Measurements from ENCODE around the gene SLC18B1. TPM values are rescaled to one million over a fixed set of nuclear protein-coding genes. Genes with fewer than 3 reads are reported as not detected.
"Not testable (repeated sequence)": the region's sequence is repeated elsewhere in the genome, so short reads cannot be mapped to it uniquely, and the experiment has no call there.

Gene SLC18B1
- total and polyA plus RNA-seq, 2 experiments from 2014 or later, result 12.6 to 18.7 TPM

GRCh38 chr6:132785936-132786335 lies 12.5 kb downstream of the SLC18B1 start:
- H3K36me3 ChIP-seq, result peaks cover 14% of the 10 kb centered on the region
- no peaks in the 10 kb centered on the region for H3K9me3 ChIP-seq (ENCODE audit: low read depth)
- H3K27ac ChIP-seq, result no peak overlapping the region
- TF ChIP-seq, protein P1, sequence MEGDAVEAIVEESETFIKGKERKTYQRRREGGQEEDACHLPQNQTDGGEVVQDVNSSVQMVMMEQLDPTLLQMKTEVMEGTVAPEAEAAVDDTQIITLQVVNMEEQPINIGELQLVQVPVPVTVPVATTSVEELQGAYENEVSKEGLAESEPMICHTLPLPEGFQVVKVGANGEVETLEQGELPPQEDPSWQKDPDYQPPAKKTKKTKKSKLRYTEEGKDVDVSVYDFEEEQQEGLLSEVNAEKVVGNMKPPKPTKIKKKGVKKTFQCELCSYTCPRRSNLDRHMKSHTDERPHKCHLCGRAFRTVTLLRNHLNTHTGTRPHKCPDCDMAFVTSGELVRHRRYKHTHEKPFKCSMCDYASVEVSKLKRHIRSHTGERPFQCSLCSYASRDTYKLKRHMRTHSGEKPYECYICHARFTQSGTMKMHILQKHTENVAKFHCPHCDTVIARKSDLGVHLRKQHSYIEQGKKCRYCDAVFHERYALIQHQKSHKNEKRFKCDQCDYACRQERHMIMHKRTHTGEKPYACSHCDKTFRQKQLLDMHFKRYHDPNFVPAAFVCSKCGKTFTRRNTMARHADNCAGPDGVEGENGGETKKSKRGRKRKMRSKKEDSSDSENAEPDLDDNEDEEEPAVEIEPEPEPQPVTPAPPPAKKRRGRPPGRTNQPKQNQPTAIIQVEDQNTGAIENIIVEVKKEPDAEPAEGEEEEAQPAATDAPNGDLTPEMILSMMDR (IDR thresholded peaks at IDR 0.05; ENCODE audit: low read depth, low read length), result no peak
- no peaks in the 10 kb centered on the region for H3K4me1 ChIP-seq (ENCODE audit: low read depth)
- no peak for DNase-seq (ENCODE audit: low read depth in 1 of 2, low spot score in 1 of 2)
- no peaks in the 10 kb centered on the region for H3K27me3 ChIP-seq
- H3K4me3 ChIP-seq, result no peak overlapping the region

DNA sequence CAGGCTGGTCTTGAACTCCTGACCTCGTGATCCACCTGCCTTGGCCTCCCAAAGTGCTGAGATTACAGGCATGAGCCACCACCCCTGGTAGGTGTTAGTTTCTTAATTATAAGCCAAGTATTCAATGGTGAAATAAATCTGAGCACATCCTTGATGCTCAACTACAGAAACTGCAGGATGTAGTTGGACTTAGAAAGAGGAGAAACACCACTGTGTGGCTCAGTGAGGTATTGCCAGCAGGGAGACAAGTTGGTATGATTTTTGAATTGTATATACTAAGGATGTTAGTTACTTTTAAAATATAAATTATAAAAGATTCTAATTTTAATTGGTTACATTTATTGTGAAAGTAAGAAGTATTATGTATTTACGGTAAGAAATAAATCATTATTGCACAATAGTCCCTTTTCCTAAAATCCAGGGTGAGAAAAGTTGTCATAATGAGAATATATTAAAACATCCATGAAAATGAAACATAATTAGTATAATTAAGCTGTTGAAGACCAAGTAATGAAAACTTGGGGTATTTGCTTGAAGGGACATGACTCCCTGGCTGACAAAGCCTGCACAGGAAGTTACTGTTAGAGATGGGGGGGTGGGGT lies 17.6 kb downstream of the SLC18B1 start:
- peaks cover 12% of the 10 kb centered on the region for H3K36me3 ChIP-seq
- peak in 1 of 2 donors; percentile 55 for DNase-seq (ENCODE audit: low read depth in 1 of 2, low spot score in 1 of 2)

GRCh38 chr6:132777881-132778280 lies 20.6 kb downstream of the SLC18B1 start:
- not testable (repeated sequence) for DNase-seq (ENCODE audit: low read depth in 1 of 2, low spot score in 1 of 2); H3K27ac ChIP-seq; H3K27me3 ChIP-seq; H3K4me1 ChIP-seq (ENCODE audit: low read depth); H3K9me3 ChIP-seq (ENCODE audit: low read depth); H3K4me3 ChIP-seq
- H3K36me3 ChIP-seq, result peaks cover 16% of the 10 kb centered on the region

More for the DNA sequence above, 17.6 kb downstream of the SLC18B1 start:
- Histone ChIP-seq H3K27ac (no peak overlapping the region), H3K9me3 (ENCODE audit: low read depth) (no peaks in the 10 kb centered on the region), H3K4me1 (ENCODE audit: low read depth) (no peaks in the 10 kb centered on the region), H3K27me3 (no peaks in the 10 kb centered on the region), H3K4me3 (no peak overlapping the region)
- TF ChIP-seq, protein P1 (IDR thresholded peaks at IDR 0.05; ENCODE audit: low read depth, low read length), result peak; percentile 51

GRCh38 chr6:132768051-132768517 lies 30.4 kb downstream of the SLC18B1 start:
- Histone ChIP-seq H3K4me3 (peak overlapping the region; percentile 15), H3K4me1 (ENCODE audit: low read depth) (no peaks in the 10 kb centered on the region), H3K27ac (no peak overlapping the region), H3K27me3 (no peaks in the 10 kb centered on the region), H3K36me3 (peaks cover 21% of the 10 kb centered on the region), H3K9me3 (ENCODE audit: low read depth) (no peaks in the 10 kb centered on the region)
- peak; percentile 32 to 59 for DNase-seq (ENCODE audit: low read depth in 1 of 2, low spot score in 1 of 2)
- TF ChIP-seq, protein P1 (IDR thresholded peaks at IDR 0.05; ENCODE audit: low read depth, low read length), result peak; percentile 42

GRCh38 chr6:132765560-132765959 lies 32.9 kb downstream of the SLC18B1 start:
- H3K27ac ChIP-seq, result no peak overlapping the region
- H3K36me3 ChIP-seq, result peaks cover 6% of the 10 kb centered on the region
- H3K27me3 ChIP-seq, result no peaks in the 10 kb centered on the region
- no peak for DNase-seq (ENCODE audit: low read depth in 1 of 2, low spot score in 1 of 2)
- no peak overlapping the region for H3K4me3 ChIP-seq
- no peaks in the 10 kb centered on the region for H3K4me1 ChIP-seq (ENCODE audit: low read depth)
- no peaks in the 10 kb centered on the region for H3K9me3 ChIP-seq (ENCODE audit: low read depth)
- TF ChIP-seq, protein P1 (IDR thresholded peaks at IDR 0.05; ENCODE audit: low read depth, low read length), result no peak

DNA sequence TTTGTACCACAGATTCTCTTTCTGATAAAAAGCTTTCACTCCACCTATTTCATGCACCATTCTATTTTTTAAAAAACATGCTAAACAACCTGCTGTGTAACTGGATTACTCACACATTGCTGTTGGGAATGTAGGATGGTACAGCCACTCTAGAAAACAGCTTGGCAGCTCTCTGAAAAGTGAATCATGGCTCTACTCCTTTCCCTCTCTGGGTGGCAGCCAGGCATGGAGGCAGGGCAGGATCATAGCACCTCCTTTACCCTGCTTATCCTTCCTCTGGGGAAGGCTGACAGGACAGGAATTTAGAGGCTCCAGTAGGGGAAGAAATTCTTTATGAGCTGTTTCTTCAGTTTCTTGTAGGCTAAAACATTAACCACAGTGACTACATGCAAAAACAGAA lies 34.1 kb downstream of the SLC18B1 start:
- no peaks in the 10 kb centered on the region for H3K4me1 ChIP-seq (ENCODE audit: low read depth)
- peak; percentile 13 to 88 for DNase-seq (ENCODE audit: low read depth in 1 of 2, low spot score in 1 of 2)
- H3K27me3 ChIP-seq, result no peaks in the 10 kb centered on the region
- TF ChIP-seq, protein P1 (IDR thresholded peaks at IDR 0.05; ENCODE audit: low read depth, low read length), result no peak
- H3K27ac ChIP-seq, result no peak overlapping the region
- no peaks in the 10 kb centered on the region for H3K9me3 ChIP-seq (ENCODE audit: low read depth)
- H3K36me3 ChIP-seq, result no peaks in the 10 kb centered on the region
- H3K4me3 ChIP-seq, result no peak overlapping the region
